ENCODE results near the gene LLGL2.

LLGL2 gene

GRCh38 chr17:75525806-75526554 is 483 bp downstream of the LLGL2 start:
- Histone ChIP-seq H3K36me3 (ENCODE audit: low read depth) (peaks cover 14% of the 10 kb centered on the region), H3K27ac (ENCODE audit: poor library complexity, severe bottlenecking) (peak overlapping the region; percentile 59), H3K9me3 (ENCODE audit: severe bottlenecking) (no peaks in the 10 kb centered on the region), H3K4me1 (ENCODE audit: insufficient read depth, poor library complexity, severe bottlenecking) (peaks cover 5% of the 10 kb centered on the region), H3K27me3 (ENCODE audit: insufficient read depth, poor library complexity, severe bottlenecking) (no peaks in the 10 kb centered on the region), H3K4me3 (ENCODE audit: severe bottlenecking) (peak overlapping the region; percentile 58)
- DNase-seq (ENCODE audit: low spot score) = peak; percentile 67
- TF ChIP-seq CTCF (IDR thresholded peaks at IDR 0.05; ENCODE audit: poor library complexity, severe bottlenecking) = no peak
- ATAC-seq (ENCODE audit: low read depth) = peak; percentile 24

GRCh38 chr17:75526555-75527270 is 1.2 kb downstream of the LLGL2 start:
- Histone ChIP-seq H3K36me3 (ENCODE audit: low read depth) (peaks cover 9% of the 10 kb centered on the region), H3K4me1 (ENCODE audit: insufficient read depth, poor library complexity, severe bottlenecking) (peaks cover 10% of the 10 kb centered on the region), H3K4me3 (ENCODE audit: severe bottlenecking) (peak overlapping the region; percentile 58), H3K27me3 (ENCODE audit: insufficient read depth, poor library complexity, severe bottlenecking) (no peaks in the 10 kb centered on the region), H3K27ac (ENCODE audit: poor library complexity, severe bottlenecking) (no peak overlapping the region), H3K9me3 (ENCODE audit: severe bottlenecking) (no peaks in the 10 kb centered on the region)
- DNase-seq (ENCODE audit: low spot score) = no peak
- TF ChIP-seq CTCF (IDR thresholded peaks at IDR 0.05; ENCODE audit: poor library complexity, severe bottlenecking) = no peak
- no peak for ATAC-seq (ENCODE audit: low read depth)

- Histone ChIP-seq H3K36me3 (ENCODE audit: low read depth) (peaks cover 16% of the 10 kb centered on the region), H3K4me1 (ENCODE audit: insufficient read depth, poor library complexity, severe bottlenecking) (peaks cover 10% of the 10 kb centered on the region), H3K4me3 (ENCODE audit: severe bottlenecking) (no peak overlapping the region), H3K27me3 (ENCODE audit: insufficient read depth, poor library complexity, severe bottlenecking) (no peaks in the 10 kb centered on the region), H3K27ac (ENCODE audit: poor library complexity, severe bottlenecking) (peak overlapping the region; percentile 33), H3K9me3 (ENCODE audit: severe bottlenecking) (no peaks in the 10 kb centered on the region)
- TF ChIP-seq CTCF (IDR thresholded peaks at IDR 0.05; ENCODE audit: poor library complexity, severe bottlenecking) = no peak
- ATAC-seq (ENCODE audit: low read depth) (peak; percentile 17; the same call in 1 of the 3 replicates), DNase-seq (ENCODE audit: low spot score) (no peak)
These were observed 5.6 kb downstream of the LLGL2 start for GRCh38 chr17:75530837-75531720.

GRCh38 chr17:75531721-75532072 is 6.2 kb downstream of the LLGL2 start:
- peak overlapping the region; percentile 33 for H3K27ac ChIP-seq (ENCODE audit: poor library complexity, severe bottlenecking)
- TF ChIP-seq CTCF (IDR thresholded peaks at IDR 0.05; ENCODE audit: poor library complexity, severe bottlenecking) = no peak
- no peaks in the 10 kb centered on the region for H3K9me3 ChIP-seq (ENCODE audit: severe bottlenecking)
- H3K4me1 ChIP-seq (ENCODE audit: insufficient read depth, poor library complexity, severe bottlenecking) = peaks cover 7% of the 10 kb centered on the region
- peaks cover 16% of the 10 kb centered on the region for H3K36me3 ChIP-seq (ENCODE audit: low read depth)
- no peak overlapping the region for H3K4me3 ChIP-seq (ENCODE audit: severe bottlenecking)
- H3K27me3 ChIP-seq (ENCODE audit: insufficient read depth, poor library complexity, severe bottlenecking) = no peaks in the 10 kb centered on the region
- peak; percentile 91 for ATAC-seq (ENCODE audit: low read depth)
- no peak for DNase-seq (ENCODE audit: low spot score)

Measured in RWPE2 (cell line).